H1 (cell line): Measurements from ENCODE around the gene EME2.

Source experiments
- CREB1 ChIP-seq: IDR thresholded peaks from 2 replicates; pipeline ENCODE4 v1.6.1; 2012; ENCODE audit warnings: inconsistent platforms
- POLR2AphosphoS5 ChIP-seq: IDR thresholded peaks from 2 replicates; pipeline ENCODE4 v1.6.1; 2011; ENCODE audit warnings: low read depth, low read length
- TCF12 ChIP-seq: IDR thresholded peaks from 2 replicates; pipeline ENCODE4 v1.6.1; 2011; ENCODE audit warnings: low read depth, mild to moderate bottlenecking, low read length
- TF ChIP-seq, protein P1 (sequence below), 3 experiments: IDR thresholded peaks; 1 replicate in 2 of 3; 2 replicates in 1 of 3; pipeline versions ENCODE4 v1.5.1 to v1.6.1; 2011; ENCODE audit warnings: low read length in 3 of 3, mild to moderate bottlenecking in 3 of 3, inconsistent platforms in 2 of 3, low read depth in 1 of 3, moderate library complexity in 1 of 3; ENCODE audit not compliant: insufficient read depth in 1 of 3; ENCODE audit errors: control extremely low read depth in 1 of 3

DNA sequence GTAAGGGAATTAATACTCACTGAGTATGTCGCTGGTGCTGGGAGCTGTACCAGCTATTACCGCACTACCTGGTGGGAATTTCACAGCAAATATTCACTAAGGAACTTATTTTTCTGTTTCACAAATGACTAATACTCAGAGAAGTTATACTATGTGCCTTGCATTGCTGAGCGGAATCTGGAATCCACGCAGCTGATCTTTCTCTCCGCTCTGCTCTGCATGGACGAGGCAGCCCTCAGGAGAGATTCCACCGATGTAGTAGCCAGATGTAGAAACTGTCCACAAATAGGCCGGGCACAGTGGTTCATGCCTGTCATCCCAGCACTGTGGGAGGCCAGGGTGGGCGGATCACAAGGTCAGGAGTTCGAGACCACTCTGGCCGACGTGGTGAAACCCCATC, 18.4 kb upstream of the EME2 start:
- TF ChIP-seq, protein P1, sequence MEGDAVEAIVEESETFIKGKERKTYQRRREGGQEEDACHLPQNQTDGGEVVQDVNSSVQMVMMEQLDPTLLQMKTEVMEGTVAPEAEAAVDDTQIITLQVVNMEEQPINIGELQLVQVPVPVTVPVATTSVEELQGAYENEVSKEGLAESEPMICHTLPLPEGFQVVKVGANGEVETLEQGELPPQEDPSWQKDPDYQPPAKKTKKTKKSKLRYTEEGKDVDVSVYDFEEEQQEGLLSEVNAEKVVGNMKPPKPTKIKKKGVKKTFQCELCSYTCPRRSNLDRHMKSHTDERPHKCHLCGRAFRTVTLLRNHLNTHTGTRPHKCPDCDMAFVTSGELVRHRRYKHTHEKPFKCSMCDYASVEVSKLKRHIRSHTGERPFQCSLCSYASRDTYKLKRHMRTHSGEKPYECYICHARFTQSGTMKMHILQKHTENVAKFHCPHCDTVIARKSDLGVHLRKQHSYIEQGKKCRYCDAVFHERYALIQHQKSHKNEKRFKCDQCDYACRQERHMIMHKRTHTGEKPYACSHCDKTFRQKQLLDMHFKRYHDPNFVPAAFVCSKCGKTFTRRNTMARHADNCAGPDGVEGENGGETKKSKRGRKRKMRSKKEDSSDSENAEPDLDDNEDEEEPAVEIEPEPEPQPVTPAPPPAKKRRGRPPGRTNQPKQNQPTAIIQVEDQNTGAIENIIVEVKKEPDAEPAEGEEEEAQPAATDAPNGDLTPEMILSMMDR (IDR thresholded peaks at IDR 0.05; ENCODE audit: control extremely low read depth in 1 of 3, insufficient read depth in 1 of 3, low read depth in 1 of 3, low read length in 3 of 3): no peak
- TF ChIP-seq CREB1: no peak
- no peak for TF ChIP-seq TCF12
- TF ChIP-seq POLR2AphosphoS5: no peak
